Testis (tissue), 3 donors: ENCODE results near the gene CTBP2. TPM values are rescaled to one million over a fixed set of nuclear protein-coding genes. Genes with fewer than 3 reads are reported as not detected.

ENCODE experiments used
- DNase-seq: peaks from one replicate; pipeline ENCODE4 v3.0.0-alpha.2; 2019
- H3K27ac ChIP-seq, 2 donors: fragments of 200-600 bp; sonication (generic); one replicate each; pipeline ENCODE4 v1.5.1; 2019
- H3K27me3 ChIP-seq: fragments of 200-600 bp; sonication (generic); one replicate; pipeline ENCODE4 v1.5.1; 2019
- H3K36me3 ChIP-seq: fragments of 200-600 bp; sonication (generic); one replicate; pipeline ENCODE4 v1.5.1; 2017; ENCODE audit warnings: low read depth; ENCODE audit errors: missing control alignments
- H3K4me1 ChIP-seq: fragments of 200-600 bp; sonication (generic); one replicate; pipeline ENCODE4 v1.5.1; 2019
- H3K4me3 ChIP-seq, 2 donors: fragments of 200-600 bp; sonication (generic); one replicate each; pipeline ENCODE4 v1.5.1; 2017 to 2019
- H3K9me3 ChIP-seq: fragments of 200-600 bp; sonication (generic); one replicate; pipeline ENCODE4 v1.5.1; 2017
- CTCF ChIP-seq, 3 experiments: fragments of 450-650 bp in 2 of 3; fragments of 200-600 bp in 1 of 3; sonication (generic) in 1 of 3; IDR thresholded peaks; one replicate each; pipeline ENCODE4 v1.5.1; 2016 to 2019; ENCODE audit warnings: antibody characterized with exemption in 3 of 3, mild to moderate bottlenecking in 2 of 3, moderate library complexity in 1 of 3
- POLR2A ChIP-seq: fragments of 450-650 bp; IDR thresholded peaks from one replicate; pipeline ENCODE4 v1.6.1; 2017; ENCODE audit warnings: antibody characterized with exemption, mild to moderate bottlenecking, moderate library complexity
- WGBS, 2 donors: methylation state at CpG; one replicate each; pipeline ENCODE4 v1.1.5; 2018; 5-methylcytosine and 5-hydroxymethylcytosine counted together
- intact Hi-C: fragments of 100-400 bp; cut with DNase I; formaldehyde crosslinking; loops from one replicate; pipeline ENCODE4 v1.15.1; 2023; ENCODE audit warnings: low total_unique reads
- polyA plus RNA-seq: library from polyadenylated mRNA; stranded (reverse); fragments of 350-450 nt; fragmentation: Illumina TruSeq; extraction: RNeasy Lipid Tissue Mini Kit (QIAGEN cat#74804); gene quantifications from one replicate; pipeline ENCODE4 v1.2.3, GENCODE V29; 2014; ENCODE audit warnings: low read depth, low replicate concordance; ENCODE audit not compliant: insufficient read depth
- total RNA-seq, 2 donors: library from RNA; depleted of rRNA; stranded (reverse); fragments of >200 nt; gene quantifications; one replicate each; pipeline ENCODE4 v1.2.3, GENCODE V29; 2016

CTBP2 gene
- total and polyA plus RNA-seq, 3 donors from 2014 or later = 44.7 to 79.5 (median 52.4) TPM

- no peak for TF ChIP-seq POLR2A
- intact Hi-C loops = no loop called here
- H3K4me3 ChIP-seq = no peak overlapping the region
- H3K9me3 ChIP-seq = no peaks in the 10 kb centered on the region
- no peak overlapping the region for H3K27ac ChIP-seq
- WGBS, 2 donors = 57 to 68% methylated on average over 25 of the region's 25 CpGs
- H3K27me3 ChIP-seq = no peaks in the 10 kb centered on the region
- peaks cover 38% of the 10 kb centered on the region for H3K4me1 ChIP-seq
- no peak for DNase-seq
- no peaks in the 10 kb centered on the region for H3K36me3 ChIP-seq
Measured at GRCh38 chr10:125137601-125138438, 22.5 kb downstream of the CTBP2 start.

GRCh38 chr10:125136087-125136486, 24.3 kb downstream of the CTBP2 start:
- no peak overlapping the region for H3K27ac ChIP-seq
- H3K36me3 ChIP-seq = no peaks in the 10 kb centered on the region
- H3K9me3 ChIP-seq = no peaks in the 10 kb centered on the region
- H3K27me3 ChIP-seq = no peaks in the 10 kb centered on the region
- TF ChIP-seq POLR2A = no peak
- TF ChIP-seq CTCF (IDR thresholded peaks at IDR 0.05) = no peak
- peaks cover 26% of the 10 kb centered on the region for H3K4me1 ChIP-seq
- 90 to 92% methylated on average over 3 to 4 of the region's 4 CpGs for WGBS, 2 donors
- no peak for DNase-seq
- intact Hi-C loops = no loop called here
- H3K4me3 ChIP-seq = no peak overlapping the region

- no peak for TF ChIP-seq POLR2A
- no peak for TF ChIP-seq CTCF (IDR thresholded peaks at IDR 0.05)
- 94 to 97% methylated on average over 5 to 6 of the region's 6 CpGs for WGBS, 2 donors
- peaks cover 26% of the 10 kb centered on the region for H3K4me1 ChIP-seq
- DNase-seq = no peak
- H3K27ac ChIP-seq = no peak overlapping the region
- intact Hi-C loops = no loop called here
- H3K27me3 ChIP-seq = no peaks in the 10 kb centered on the region
- no peaks in the 10 kb centered on the region for H3K36me3 ChIP-seq
- H3K4me3 ChIP-seq = no peak overlapping the region
- no peaks in the 10 kb centered on the region for H3K9me3 ChIP-seq
Measured at GRCh38 chr10:125135771-125136035, 24.7 kb downstream of the CTBP2 start.

GRCh38 chr10:125134916-125135770, 25.2 kb downstream of the CTBP2 start:
- DNase-seq = no peak
- 82 to 84% methylated on average over 17 to 20 of the region's 20 CpGs for WGBS, 2 donors
- H3K27me3 ChIP-seq = no peaks in the 10 kb centered on the region
- no peaks in the 10 kb centered on the region for H3K36me3 ChIP-seq
- TF ChIP-seq POLR2A (no peak), CTCF (IDR thresholded peaks at IDR 0.05) (no peak)
- H3K27ac ChIP-seq = no peak overlapping the region
- no peaks in the 10 kb centered on the region for H3K9me3 ChIP-seq
- H3K4me3 ChIP-seq = no peak overlapping the region
- intact Hi-C loops = no loop called here
- peaks cover 26% of the 10 kb centered on the region for H3K4me1 ChIP-seq

- WGBS, 2 donors = 53 to 100% methylated on average over 1 to 11 of the region's 11 CpGs
- Histone ChIP-seq H3K9me3 (no peaks in the 10 kb centered on the region), H3K27me3 (no peaks in the 10 kb centered on the region), H3K36me3 (no peaks in the 10 kb centered on the region), H3K27ac (no peak overlapping the region), H3K4me1 (peaks cover 26% of the 10 kb centered on the region), H3K4me3 (no peak overlapping the region)
- intact Hi-C loops = no loop called here
- no peak for TF ChIP-seq CTCF (IDR thresholded peaks at IDR 0.05)
- TF ChIP-seq POLR2A = no peak
- peak; percentile 63 for DNase-seq
Measured at GRCh38 chr10:125134483-125134848, 25.9 kb downstream of the CTBP2 start.
